ENCODE data around the gene BCAS2. TPM values are rescaled to one million over a fixed set of nuclear protein-coding genes. Genes with fewer than 3 reads are reported as not detected.

The BCAS2 gene
- total RNA-seq, 5 donors from 2014 or later (not counting 1 experiment from before 2014, with no cell fraction given) = 29.6 to 77.7 (median 32.4) TPM

DNA sequence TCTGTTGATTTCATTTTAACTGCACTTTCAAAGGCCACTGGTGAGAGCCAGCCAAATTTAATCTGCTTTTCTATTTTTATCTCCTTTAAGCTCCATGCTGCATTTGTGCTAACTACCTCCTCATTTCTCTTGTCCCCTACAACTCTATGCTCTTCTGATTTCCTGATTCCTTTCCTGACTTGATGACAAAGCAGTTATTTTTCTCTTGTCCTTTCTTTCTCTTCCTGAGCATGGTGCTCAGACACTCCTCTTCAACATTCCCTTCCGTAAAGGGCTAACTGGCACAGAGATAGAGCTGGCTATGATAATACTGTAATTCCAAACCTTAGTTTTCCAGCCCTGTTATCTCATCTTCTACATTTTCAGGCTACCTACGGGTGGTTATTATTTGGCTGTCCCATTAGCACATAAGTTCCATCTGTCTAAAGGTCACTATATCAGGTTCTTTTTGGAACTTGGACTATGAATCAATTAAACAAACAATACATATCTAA is 6.8 kb upstream of the BCAS2 start:
- 100% methylated on average over 1 of the region's 2 CpGs for WGBS (ENCODE audit: insufficient coverage)
- H3K36me3 Mint-ChIP-seq = peaks cover 7% of the 10 kb centered on the region
- ChIA-PET CTCF (no interaction called here), POLR2A (interaction anchor here in 1 of 2 donors (0.6 kb wide), 1 partner anchor 16 kb away, joined by 4 read pairs; no protein-coding TSS in a partner anchor)
- no peak for DNase-seq
- H3K4me3 Mint-ChIP-seq = no peak overlapping the region
- no peaks in the 10 kb centered on the region for H3K9me3 ChIP-seq
- no peak overlapping the region for H3K27ac Mint-ChIP-seq
- H3K27me3 ChIP-seq (replicated peaks in 1 of 2; ENCODE audit: control insufficient read depth in 2 of 2, extremely low read depth in 1 of 2, insufficient read depth in 2 of 2, low read length in 1 of 2) = peaks cover 2 to 4% of the 10 kb centered on the region in 2 experiments
- no peaks in the 10 kb centered on the region for H3K4me1 Mint-ChIP-seq
- no peaks in the 10 kb centered on the region for H3K4me1 ChIP-seq (ENCODE audit: control insufficient read depth in 1 of 2, extremely low read depth in 1 of 2, insufficient read depth in 2 of 2, low read length in 2 of 2)
- no peak overlapping the region for H3K4me3 ChIP-seq (ENCODE audit: control insufficient read depth in 1 of 2, extremely low read depth in 1 of 2, low read length in 1 of 2)
- ATAC-seq (replicated peaks in 1 of 4) = no peak
- no peaks in the 10 kb centered on the region for H3K9me3 Mint-ChIP-seq
- peaks cover 12 to 16% of the 10 kb centered on the region in 2 donors for H3K27me3 Mint-ChIP-seq
- H3K36me3 ChIP-seq (ENCODE audit: control insufficient read depth in 2 of 2, extremely low read depth in 1 of 2, insufficient read depth in 1 of 2, low read length in 1 of 2) = no peaks in the 10 kb centered on the region
- H3K27ac ChIP-seq (ENCODE audit: low read length) = no peak overlapping the region

DNA sequence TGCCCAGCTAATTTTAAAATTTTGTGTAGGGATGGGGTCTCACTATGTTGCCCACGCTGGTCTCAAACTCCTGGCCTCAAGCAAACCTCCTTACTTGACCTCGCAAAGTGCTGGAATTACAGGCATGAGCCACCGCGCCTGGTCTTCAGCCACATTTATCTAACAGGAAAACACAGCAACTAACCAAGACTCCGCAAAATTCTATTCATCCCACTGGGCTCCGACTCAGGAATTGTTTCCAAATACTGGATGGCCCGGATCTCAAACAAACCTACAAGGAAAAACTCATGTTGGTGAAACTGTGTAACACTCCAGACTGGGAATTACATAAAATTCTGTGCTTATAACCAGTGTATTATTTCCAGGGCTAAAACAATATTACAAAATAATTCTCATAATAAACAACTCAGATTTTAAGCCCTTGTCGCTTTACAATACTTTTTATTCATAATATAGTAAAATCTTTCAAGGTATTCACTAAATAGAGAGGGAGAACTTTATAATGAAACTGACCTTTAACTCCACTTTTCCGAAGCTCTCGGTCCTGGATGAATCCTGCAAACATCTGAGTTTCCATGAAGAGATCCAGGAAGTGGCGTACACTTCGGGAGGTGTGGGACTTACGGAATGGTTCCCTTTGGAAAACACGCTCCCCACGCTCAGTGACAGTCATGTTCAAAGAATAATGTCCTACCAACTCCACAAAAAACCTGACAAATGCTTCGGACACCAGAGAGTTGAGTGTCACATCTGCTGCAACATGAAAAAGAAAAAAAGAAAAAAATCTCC is 6.0 kb upstream of the BCAS2 start:
- H3K36me3 Mint-ChIP-seq = no peaks in the 10 kb centered on the region
- peaks cover 7 to 9% of the 10 kb centered on the region in 2 donors for H3K27me3 Mint-ChIP-seq
- ChIA-PET CTCF (no interaction called here), POLR2A (no interaction called here)
- H3K27ac ChIP-seq (ENCODE audit: low read length) = no peak overlapping the region
- ATAC-seq (replicated peaks in 1 of 4) (no peak), DNase-seq (no peak)
- no peak overlapping the region for H3K27ac Mint-ChIP-seq
- no peak overlapping the region for H3K4me3 ChIP-seq (ENCODE audit: control insufficient read depth in 1 of 2, extremely low read depth in 1 of 2, low read length in 1 of 2)
- peaks cover 2 to 3% (median 2%) of the 10 kb centered on the region in 3 donors for H3K4me1 Mint-ChIP-seq
- no peaks in the 10 kb centered on the region for H3K9me3 Mint-ChIP-seq
- peaks cover 0 to under 1% of the 10 kb centered on the region in 2 experiments for H3K4me1 ChIP-seq (ENCODE audit: control insufficient read depth in 1 of 2, extremely low read depth in 1 of 2, insufficient read depth in 2 of 2, low read length in 2 of 2)
- no peaks in the 10 kb centered on the region for H3K9me3 ChIP-seq
- H3K27me3 ChIP-seq (replicated peaks in 1 of 2; ENCODE audit: control insufficient read depth in 2 of 2, extremely low read depth in 1 of 2, insufficient read depth in 2 of 2, low read length in 1 of 2) = peaks cover 2% of the 10 kb centered on the region in 2 experiments
- H3K36me3 ChIP-seq (ENCODE audit: control insufficient read depth in 2 of 2, extremely low read depth in 1 of 2, insufficient read depth in 1 of 2, low read length in 1 of 2) = no peaks in the 10 kb centered on the region
- H3K4me3 Mint-ChIP-seq = no peak overlapping the region
- WGBS (ENCODE audit: insufficient coverage) = 94% methylated on average over 4 of the region's 16 CpGs

DNA sequence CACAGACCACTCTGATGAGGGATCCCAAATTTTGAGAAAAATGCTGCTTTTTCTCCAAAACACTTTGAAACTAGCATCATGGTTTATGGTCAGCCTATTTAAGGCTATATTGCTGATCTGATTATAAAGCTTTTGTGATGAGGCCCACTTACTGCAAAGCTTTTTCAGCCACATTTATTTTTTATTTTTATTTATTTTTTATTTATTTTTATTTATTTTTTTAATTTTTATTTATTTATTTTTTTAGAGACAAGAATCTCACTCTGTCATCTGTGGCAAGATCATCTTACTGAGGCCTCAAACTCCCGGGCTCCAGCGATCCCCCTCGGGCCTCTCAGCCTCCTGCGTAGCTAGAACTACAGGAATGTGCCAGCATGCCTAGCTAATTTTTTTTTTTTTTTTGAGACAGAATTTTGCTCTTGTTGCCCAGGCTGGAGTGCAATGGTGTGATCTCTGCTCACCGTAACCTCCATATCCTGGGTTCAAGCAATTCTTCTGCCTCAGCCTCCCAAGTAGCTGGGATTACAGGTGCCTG is 5.2 kb upstream of the BCAS2 start:
- peaks cover 10 to 11% (median 10%) of the 10 kb centered on the region in 3 donors for H3K4me1 Mint-ChIP-seq
- H3K4me3 Mint-ChIP-seq = no peak overlapping the region
- H3K9me3 Mint-ChIP-seq = no peaks in the 10 kb centered on the region
- no peaks in the 10 kb centered on the region for H3K36me3 ChIP-seq (ENCODE audit: control insufficient read depth in 2 of 2, extremely low read depth in 1 of 2, insufficient read depth in 1 of 2, low read length in 1 of 2)
- no peak overlapping the region for H3K27ac ChIP-seq (ENCODE audit: low read length)
- CTCF ChIA-PET = interaction anchor here in 1 of 2 donors (0.7 kb wide), 1 partner anchor 196 kb away, joined by 3 read pairs; no protein-coding TSS in a partner anchor
- POLR2A ChIA-PET = no interaction called here
- peaks cover 0 to 2% of the 10 kb centered on the region in 2 experiments for H3K27me3 ChIP-seq (replicated peaks in 1 of 2; ENCODE audit: control insufficient read depth in 2 of 2, extremely low read depth in 1 of 2, insufficient read depth in 2 of 2, low read length in 1 of 2)
- no peaks in the 10 kb centered on the region for H3K9me3 ChIP-seq
- H3K4me1 ChIP-seq (ENCODE audit: control insufficient read depth in 1 of 2, extremely low read depth in 1 of 2, insufficient read depth in 2 of 2, low read length in 2 of 2) = peaks cover 0 to 8% of the 10 kb centered on the region in 2 experiments
- H3K4me3 ChIP-seq (ENCODE audit: control insufficient read depth in 1 of 2, extremely low read depth in 1 of 2, low read length in 1 of 2) = no peak overlapping the region
- DNase-seq (no peak), ATAC-seq (replicated peaks in 1 of 4) (no peak)
- H3K27me3 Mint-ChIP-seq = peaks cover 7 to 9% of the 10 kb centered on the region in 2 donors
- H3K27ac Mint-ChIP-seq = no peak overlapping the region
- WGBS (ENCODE audit: insufficient coverage) = 93% methylated on average over 3 of the region's 5 CpGs
- peaks cover 3% of the 10 kb centered on the region for H3K36me3 Mint-ChIP-seq

DNA sequence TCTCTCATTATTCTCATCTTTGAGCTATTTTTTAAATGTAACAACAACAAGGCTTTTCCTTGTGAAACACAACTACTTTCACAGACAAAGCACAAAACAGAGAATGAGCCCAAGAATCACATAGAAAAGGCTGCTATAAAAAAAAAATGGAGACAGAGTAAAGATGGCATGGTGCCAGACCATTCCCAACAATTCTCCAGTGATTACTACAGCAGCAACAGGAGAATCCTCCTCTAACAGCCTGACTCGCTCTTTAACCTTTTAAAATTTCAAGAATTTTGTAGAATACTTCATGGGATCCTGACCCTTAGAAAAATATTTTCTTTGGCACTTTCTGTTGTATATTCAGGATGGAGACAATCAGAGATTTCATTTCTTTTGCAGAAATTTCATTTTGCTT is 3.8 kb upstream of the BCAS2 start:
- POLR2A ChIA-PET = no interaction called here
- Mint-ChIP-seq H3K27ac (no peak overlapping the region), H3K27me3 (peaks cover 7 to 9% of the 10 kb centered on the region in 2 donors), H3K36me3 (peaks cover 6% of the 10 kb centered on the region), H3K9me3 (no peaks in the 10 kb centered on the region), H3K4me1 (peaks cover 19 to 25% (median 23%) of the 10 kb centered on the region in 3 donors), H3K4me3 (no peak overlapping the region)
- no peak for DNase-seq
- WGBS (ENCODE audit: insufficient coverage) = no CpG with 5 or more reads among the region's 1 CpG
- Histone ChIP-seq H3K4me3 (ENCODE audit: control insufficient read depth in 1 of 2, extremely low read depth in 1 of 2, low read length in 1 of 2) (no peak overlapping the region), H3K36me3 (ENCODE audit: control insufficient read depth in 2 of 2, extremely low read depth in 1 of 2, insufficient read depth in 1 of 2, low read length in 1 of 2) (peaks cover 0 to under 1% of the 10 kb centered on the region in 2 donors), H3K4me1 (ENCODE audit: control insufficient read depth in 1 of 2, extremely low read depth in 1 of 2, insufficient read depth in 2 of 2, low read length in 2 of 2) (peaks cover 7 to 8% of the 10 kb centered on the region in 2 experiments), H3K27ac (ENCODE audit: low read length) (no peak overlapping the region), H3K27me3 (replicated peaks in 1 of 2; ENCODE audit: control insufficient read depth in 2 of 2, extremely low read depth in 1 of 2, insufficient read depth in 2 of 2, low read length in 1 of 2) (peaks cover 0 to 2% of the 10 kb centered on the region in 2 experiments), H3K9me3 (no peaks in the 10 kb centered on the region)
- ATAC-seq (replicated peaks in 1 of 4) = no peak
- CTCF ChIA-PET = no interaction called here

DNA sequence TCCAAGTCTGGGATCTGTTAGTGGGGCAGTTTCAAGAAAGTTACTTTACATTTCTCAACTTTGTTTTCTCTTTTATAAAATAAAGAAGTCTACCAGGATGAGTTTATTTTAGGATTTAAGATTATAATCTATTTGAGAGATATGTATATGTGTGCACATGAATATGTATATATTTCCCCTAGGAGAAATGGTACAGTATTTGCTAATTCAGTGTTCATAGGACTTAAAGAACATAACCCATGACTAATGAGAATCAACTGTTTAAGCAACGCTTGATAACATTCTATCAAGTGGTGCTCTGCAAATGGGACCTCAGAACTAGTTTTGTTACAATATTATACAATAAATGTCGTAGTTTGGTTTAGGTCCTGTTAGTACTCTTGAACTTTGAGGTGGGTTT is 7.0 kb downstream of the BCAS2 start:
- H3K4me1 ChIP-seq (ENCODE audit: control insufficient read depth in 1 of 2, extremely low read depth in 1 of 2, insufficient read depth in 2 of 2, low read length in 2 of 2) = peaks cover 0 to 3% of the 10 kb centered on the region in 2 experiments
- H3K4me3 Mint-ChIP-seq = no peak overlapping the region
- H3K4me3 ChIP-seq (ENCODE audit: control insufficient read depth in 1 of 2, extremely low read depth in 1 of 2, low read length in 1 of 2) = no peak overlapping the region
- CTCF ChIA-PET = no interaction called here
- DNase-seq = no peak
- no peaks in the 10 kb centered on the region for H3K27me3 ChIP-seq (replicated peaks in 1 of 2; ENCODE audit: control insufficient read depth in 2 of 2, extremely low read depth in 1 of 2, insufficient read depth in 2 of 2, low read length in 1 of 2)
- no peak overlapping the region for H3K27ac Mint-ChIP-seq
- peaks cover 19 to 24% (median 24%) of the 10 kb centered on the region in 3 donors for H3K4me1 Mint-ChIP-seq
- no CpG with 5 or more reads among the region's 2 CpGs for WGBS (ENCODE audit: insufficient coverage)
- POLR2A ChIA-PET = interaction anchor here (0.6 to 0.9 kb wide), 5 partner anchors 57 to 645 kb away, joined by 3 to 4 read pairs (median 3); partner anchors contain the start of genes HIPK1 (in 1 of the 2) and TRIM33 (in 1 of the 2)
- H3K36me3 Mint-ChIP-seq = peaks cover 55% of the 10 kb centered on the region
- H3K27me3 Mint-ChIP-seq = no peaks in the 10 kb centered on the region
- H3K9me3 Mint-ChIP-seq = no peaks in the 10 kb centered on the region
- H3K36me3 ChIP-seq (ENCODE audit: control insufficient read depth in 2 of 2, extremely low read depth in 1 of 2, insufficient read depth in 1 of 2, low read length in 1 of 2) = peaks cover 0 to 88% of the 10 kb centered on the region in 2 donors
- no peak for ATAC-seq (replicated peaks in 1 of 4)
- no peaks in the 10 kb centered on the region for H3K9me3 ChIP-seq
- no peak overlapping the region for H3K27ac ChIP-seq (ENCODE audit: low read length)

DNA sequence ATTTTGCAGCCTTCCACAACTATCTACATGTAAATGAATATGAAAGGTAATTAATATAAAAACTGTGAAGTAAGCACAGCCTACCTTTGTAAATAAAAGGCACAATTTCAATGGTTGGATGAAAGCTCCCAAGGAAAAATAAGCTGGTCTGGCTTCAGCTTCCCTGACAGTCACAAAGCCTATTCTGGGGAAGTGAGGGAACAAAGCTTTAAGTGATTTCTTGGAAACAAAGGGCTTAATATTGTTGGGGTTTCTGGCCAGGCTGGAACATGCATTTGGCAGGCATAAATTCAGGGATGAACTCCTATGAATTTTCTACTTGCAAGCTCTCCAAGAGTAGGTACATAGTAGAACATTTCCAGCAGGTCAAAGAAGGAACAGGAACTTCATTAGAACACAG is 17.3 kb downstream of the BCAS2 start:
- ATAC-seq (replicated peaks in 1 of 4) (no peak), DNase-seq (no peak)
- Histone ChIP-seq H3K36me3 (ENCODE audit: control insufficient read depth in 2 of 2, extremely low read depth in 1 of 2, insufficient read depth in 1 of 2, low read length in 1 of 2) (peaks cover 16 to 33% of the 10 kb centered on the region in 2 donors), H3K27ac (ENCODE audit: low read length) (no peak overlapping the region), H3K9me3 (no peaks in the 10 kb centered on the region), H3K27me3 (replicated peaks in 1 of 2; ENCODE audit: control insufficient read depth in 2 of 2, extremely low read depth in 1 of 2, insufficient read depth in 2 of 2, low read length in 1 of 2) (no peaks in the 10 kb centered on the region), H3K4me1 (ENCODE audit: control insufficient read depth in 1 of 2, extremely low read depth in 1 of 2, insufficient read depth in 2 of 2, low read length in 2 of 2) (no peaks in the 10 kb centered on the region), H3K4me3 (ENCODE audit: control insufficient read depth in 1 of 2, extremely low read depth in 1 of 2, low read length in 1 of 2) (no peak overlapping the region)
- no peak overlapping the region for H3K27ac Mint-ChIP-seq
- H3K4me1 Mint-ChIP-seq = peaks cover 0 to 2% (median 0%) of the 10 kb centered on the region in 3 donors
- H3K9me3 Mint-ChIP-seq = peaks cover 0 to 5% (median 0%) of the 10 kb centered on the region in 3 donors
- H3K36me3 Mint-ChIP-seq = peaks cover 45% of the 10 kb centered on the region
- no peaks in the 10 kb centered on the region for H3K27me3 Mint-ChIP-seq
- POLR2A ChIA-PET = interaction anchor here in 1 of 2 donors (0.7 kb wide), 1 partner anchor 618 kb away, joined by 3 read pairs; no protein-coding TSS in a partner anchor
- H3K4me3 Mint-ChIP-seq = no peak overlapping the region
- CTCF ChIA-PET = interaction anchor here in 1 of 2 donors (0.5 kb wide), 1 partner anchor 12 kb away, joined by 7 read pairs; no protein-coding TSS in a partner anchor

All from T-cell (primary cell).